ENCODE data around the gene SF3B6.

DNA sequence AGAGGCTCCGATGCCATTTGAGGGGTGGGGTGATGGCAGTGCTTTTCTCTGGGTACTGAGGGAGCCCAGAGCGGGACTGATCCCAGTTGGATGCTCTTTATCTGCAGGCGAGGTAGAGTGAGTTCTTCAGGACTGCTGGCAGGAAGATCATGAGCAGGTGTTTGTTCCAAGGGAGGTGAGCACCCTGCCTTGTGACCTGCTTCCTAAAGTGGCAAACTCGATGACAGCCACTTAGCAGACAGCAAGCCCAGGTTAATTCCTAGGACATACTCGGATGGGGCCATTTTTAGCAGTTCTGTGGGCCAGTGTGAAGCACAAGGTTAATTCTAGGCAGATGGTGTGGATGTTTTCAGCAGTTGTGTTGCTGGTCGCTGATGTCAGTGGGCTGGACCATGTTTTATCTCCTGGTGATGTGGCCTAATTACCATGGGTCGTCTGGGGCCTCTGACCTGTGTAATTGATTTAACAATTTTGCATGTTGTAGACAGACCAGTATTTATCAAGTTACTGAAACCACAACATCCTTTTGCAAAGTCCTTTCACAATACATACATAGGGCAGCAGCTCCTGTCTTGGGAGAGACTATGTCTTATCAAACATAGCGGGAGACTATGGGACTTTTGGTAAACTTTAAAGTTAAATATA, 21.6 kb downstream of the SF3B6 start:
- TF ChIP-seq, protein P1, sequence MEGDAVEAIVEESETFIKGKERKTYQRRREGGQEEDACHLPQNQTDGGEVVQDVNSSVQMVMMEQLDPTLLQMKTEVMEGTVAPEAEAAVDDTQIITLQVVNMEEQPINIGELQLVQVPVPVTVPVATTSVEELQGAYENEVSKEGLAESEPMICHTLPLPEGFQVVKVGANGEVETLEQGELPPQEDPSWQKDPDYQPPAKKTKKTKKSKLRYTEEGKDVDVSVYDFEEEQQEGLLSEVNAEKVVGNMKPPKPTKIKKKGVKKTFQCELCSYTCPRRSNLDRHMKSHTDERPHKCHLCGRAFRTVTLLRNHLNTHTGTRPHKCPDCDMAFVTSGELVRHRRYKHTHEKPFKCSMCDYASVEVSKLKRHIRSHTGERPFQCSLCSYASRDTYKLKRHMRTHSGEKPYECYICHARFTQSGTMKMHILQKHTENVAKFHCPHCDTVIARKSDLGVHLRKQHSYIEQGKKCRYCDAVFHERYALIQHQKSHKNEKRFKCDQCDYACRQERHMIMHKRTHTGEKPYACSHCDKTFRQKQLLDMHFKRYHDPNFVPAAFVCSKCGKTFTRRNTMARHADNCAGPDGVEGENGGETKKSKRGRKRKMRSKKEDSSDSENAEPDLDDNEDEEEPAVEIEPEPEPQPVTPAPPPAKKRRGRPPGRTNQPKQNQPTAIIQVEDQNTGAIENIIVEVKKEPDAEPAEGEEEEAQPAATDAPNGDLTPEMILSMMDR (IDR thresholded peaks at IDR 0.05; ENCODE audit: low read length) = no peak
- no peak for TF ChIP-seq EZH2 (IDR thresholded peaks at IDR 0.05; ENCODE audit: borderline replicate concordance, low read length)

Measured in OCI-LY1 (cell line).